Measurements from ENCODE around the gene WDR47. TPM values are rescaled to one million over a fixed set of nuclear protein-coding genes. Genes with fewer than 3 reads are reported as not detected.

Gene WDR47
- total and polyA plus RNA-seq, 7 donors, result 5.7 to 19.6 (median 14.2) TPM

- Histone ChIP-seq H3K36me3 (ENCODE audit: insufficient read depth in 1 of 2, low read depth in 1 of 2) (peaks cover 0 to 100% of the 10 kb centered on the region in 2 donors), H3K9me3 (no peaks in the 10 kb centered on the region)
These were observed 116.0 kb downstream of the WDR47 start for GRCh38 chr1:108925920-108926319.

More at GRCh38 chr1:108925920-108926319, 116.0 kb downstream of the WDR47 start:
- ATAC-seq, result no peak
- Histone ChIP-seq H3K4me3 (no peak overlapping the region), H3K27ac (no peak overlapping the region), H3K27me3 (ENCODE audit: insufficient read depth in 3 of 3, low read length in 2 of 3) (no peaks in the 10 kb centered on the region), H3K4me1 (no peaks in the 10 kb centered on the region)
- intact Hi-C loops (cut with DNase I), result loop anchor here in 1 of 2 donors (10.0 kb wide), 1 partner anchor 171 kb away; no protein-coding TSS in a partner anchor
- 94 to 97% (median 96%) methylated on average over 2 of the region's 2 CpGs for WGBS, 3 donors
- no peak for DNase-seq
- no peak for TF ChIP-seq CTCF (IDR thresholded peaks at IDR 0.05)

Other genes starting within 250 kb of the WDR47 start
- gene AKNAD1, start 185.0 kb downstream of the WDR47 start, total RNA-seq, result 1 to 10 TPM in 2 of 4 donors, under 1 TPM in 2; 0.47 to 2.1 (median 0.91) TPM
- gene AKNAD1, start 185.0 kb downstream of the WDR47 start, polyA plus RNA-seq, result 1 to 10 TPM in 1 of 3 donors, under 1 TPM in 2; 0.14 to 1.1 (median 0.51) TPM
- gene GPSM2, start 165.1 kb downstream of the WDR47 start, total RNA-seq, result 10 to 100 TPM; 26.4 to 84.0 (median 55.9) TPM
- 10 to 100 TPM in 2 of 3 donors, 1 to 10 TPM in 1; 3.5 to 36.0 (median 17.5) TPM for gene GPSM2, start 165.1 kb downstream of the WDR47 start, polyA plus RNA-seq
- gene CLCC1, start 78.6 kb downstream of the WDR47 start, total RNA-seq, result 10 to 100 TPM; 23.3 to 36.2 (median 30.0) TPM
- gene CLCC1, start 78.6 kb downstream of the WDR47 start, polyA plus RNA-seq, result 10 to 100 TPM; 13.1 to 27.1 (median 13.6) TPM
- gene TAF13, start 33.9 kb upstream of the WDR47 start, total RNA-seq, result 10 to 100 TPM; 61.5 to 89.9 (median 72.9) TPM
- 100 to 1,000 TPM in 2 of 3 donors, 10 to 100 TPM in 1; 74.3 to 228 (median 120) TPM for gene TAF13, start 33.9 kb upstream of the WDR47 start, polyA plus RNA-seq
- 10 to 100 TPM; 27.2 to 56.0 (median 34.0) TPM for gene TMEM167B, start 48.7 kb upstream of the WDR47 start, total RNA-seq
- gene TMEM167B, start 48.7 kb upstream of the WDR47 start, polyA plus RNA-seq, result 10 to 100 TPM; 19.8 to 39.1 (median 20.2) TPM
- gene ELAPOR1, start 72.0 kb upstream of the WDR47 start, total RNA-seq, result under 1 TPM; 0.11 to 0.46 (median 0.32) TPM
- gene ELAPOR1, start 72.0 kb upstream of the WDR47 start, polyA plus RNA-seq, result under 1 TPM in 2 of 3 donors, not detected in 1; 0.03 to 0.05 TPM
- 100 to 1,000 TPM in 2 of 4 donors, 10 to 100 TPM in 2; 76.4 to 155 (median 123) TPM for gene SARS1, start 171.8 kb upstream of the WDR47 start, total RNA-seq
- 100 to 1,000 TPM; 105 to 150 (median 150) TPM for gene SARS1, start 171.8 kb upstream of the WDR47 start, polyA plus RNA-seq
- gene CELSR2, start 207.4 kb upstream of the WDR47 start, total RNA-seq, result 10 to 100 TPM in 2 of 4 donors, 1 to 10 TPM in 2; 5.7 to 12.5 (median 10.6) TPM
- gene CELSR2, start 207.4 kb upstream of the WDR47 start, polyA plus RNA-seq, result 1 to 10 TPM in 2 of 3 donors, under 1 TPM in 1; 0.69 to 6.9 (median 3.7) TPM
- gene PSRC1, start 241.0 kb upstream of the WDR47 start, total RNA-seq, result 1 to 10 TPM in 1 of 4 donors, under 1 TPM in 3; 0.54 to 1.7 (median 0.57) TPM
- 1 to 10 TPM in 2 of 3 donors, under 1 TPM in 1; 0.14 to 2.0 (median 1.3) TPM for gene PSRC1, start 241.0 kb upstream of the WDR47 start, polyA plus RNA-seq